LHCN-M2 (cell line): Measurements from ENCODE around the gene RNASE4. TPM values are rescaled to one million over a fixed set of nuclear protein-coding genes. Genes with fewer than 3 reads are reported as not detected.

Experiments used
- DNase-seq: peaks from one replicate; pipeline ENCODE4 v3.0.0-alpha.2; 2012; ENCODE audit warnings: low read depth
- total RNA-seq: library from RNA; depleted of rRNA; stranded (reverse); fragments of >200 nt; gene quantifications from 2 replicates; pipeline ENCODE4 v1.2.3, GENCODE V29; 2014

Gene RNASE4
- total RNA-seq, 1 experiment from 2014 or later = 10.5 TPM

- no peak for DNase-seq
These were observed 8.7 kb upstream of the RNASE4 start for GRCh38 chr14:20675669-20676068.

- DNase-seq = no peak
These were observed 8.3 kb upstream of the RNASE4 start for GRCh38 chr14:20676072-20676471.

- DNase-seq = peak; percentile 32
These were observed 4.5 kb upstream of the RNASE4 start for GRCh38 chr14:20679907-20680306.

- DNase-seq = no peak
These were observed 4.0 kb upstream of the RNASE4 start for GRCh38 chr14:20680363-20680762.

GRCh38 chr14:20680843-20681347, 3.5 kb upstream of the RNASE4 start:
- no peak for DNase-seq

- peak; percentile 90 for DNase-seq
These were observed 2.8 kb upstream of the RNASE4 start for GRCh38 chr14:20681348-20682126.

GRCh38 chr14:20682127-20682434, 2.3 kb upstream of the RNASE4 start:
- no peak for DNase-seq

- peak; percentile 91 for DNase-seq
These were observed 1.8 kb upstream of the RNASE4 start for GRCh38 chr14:20682435-20683124.

- DNase-seq = peak; percentile 93
These were observed 1.1 kb upstream of the RNASE4 start for GRCh38 chr14:20683125-20683890.

GRCh38 chr14:20684662-20685456, 499 bp downstream of the RNASE4 start:
- peak; percentile 35 for DNase-seq

GRCh38 chr14:20686386-20687143, 2.2 kb downstream of the RNASE4 start:
- DNase-seq = no peak

- DNase-seq = no peak
These were observed 3.2 kb downstream of the RNASE4 start for GRCh38 chr14:20687362-20688166.

GRCh38 chr14:20688167-20688839, 3.9 kb downstream of the RNASE4 start, which contains the start of gene ANG:
TSS of gene ANG (plus strand) at chr14:20688764. CDS start at chr14:20693565, 4,801 bp downstream.
- DNase-seq = no peak

- DNase-seq = peak; percentile 60
These were observed 6.7 kb downstream of the RNASE4 start for GRCh38 chr14:20690848-20691640.

- no peak for DNase-seq
These were observed 7.9 kb downstream of the RNASE4 start for GRCh38 chr14:20692116-20692751.

GRCh38 chr14:20696764-20697163, 12.4 kb downstream of the RNASE4 start:
- DNase-seq = no peak

GRCh38 chr14:20697273-20698017, 13.1 kb downstream of the RNASE4 start:
- peak; percentile 61 for DNase-seq
